Frontal cortex (tissue), 4 donors: ENCODE measurements around the gene C11orf65. TPM values are rescaled to one million over a fixed set of nuclear protein-coding genes. Genes with fewer than 3 reads are reported as not detected.
"Not testable (repeated sequence)": the region's sequence is repeated elsewhere in the genome, so short reads cannot be mapped to it uniquely, and the experiment has no call there.

Source experiments
- DNase-seq, 2 donors: peaks; one replicate each; pipeline ENCODE4 v3.0.0; 2012; ENCODE audit warnings: low spot score in 2 of 2
- FAIRE-seq: peaks from 2 replicates; lab custom pipeline; 2012; peaks lifted over from hg19 to GRCh38; lab: Jason Lieb, UNC
- total RNA-seq: library from RNA; depleted of rRNA; stranded (reverse); fragments of >200 nt; gene quantifications from one replicate; pipeline ENCODE4 v1.2.3, GENCODE V29; 2014
- donor health status: control.
- donor health status: control.
- donor health status: control.

C11orf65 gene
- total RNA-seq, 1 donor from 2014 or later, result 0.41 TPM

DNA sequence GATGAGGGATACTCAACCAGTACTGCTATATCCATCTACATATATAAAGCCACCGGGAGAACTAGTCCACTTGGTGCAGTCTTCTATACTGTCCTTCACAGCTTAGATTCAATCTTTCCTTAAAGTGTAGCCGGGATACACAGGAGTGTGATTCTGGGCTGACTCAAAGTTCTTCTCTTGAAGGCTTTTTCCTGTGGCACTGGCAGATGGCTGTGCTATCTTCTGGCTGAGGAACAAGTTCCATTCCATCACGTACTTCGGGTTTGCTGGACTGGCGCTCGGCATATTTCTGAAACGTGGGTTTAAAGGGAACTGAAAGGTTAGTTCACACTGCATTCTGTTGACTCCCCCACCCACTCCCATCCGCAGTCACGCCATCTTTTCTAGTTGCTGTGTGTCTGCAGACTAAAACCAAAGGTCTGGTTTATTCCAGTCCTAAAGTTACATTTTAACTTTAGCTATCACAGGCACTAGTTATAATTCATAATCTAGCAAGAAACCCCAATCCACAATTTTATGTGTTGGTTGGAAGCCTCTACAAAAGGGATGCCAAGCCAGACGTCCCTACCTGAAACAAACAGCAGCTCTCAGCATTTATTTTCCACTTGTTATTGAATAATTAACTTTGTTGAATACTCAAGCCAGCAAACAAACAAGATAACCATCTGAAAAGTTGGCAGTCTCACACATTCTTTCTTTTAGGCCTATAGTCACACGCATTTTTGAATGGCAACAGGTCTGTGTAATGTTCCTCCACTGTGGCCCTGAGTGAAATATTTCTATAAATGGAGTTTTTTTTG, 7.5 kb upstream of the C11orf65 start:
- no peak for DNase-seq
- no peak for FAIRE-seq

- FAIRE-seq, result no peak
- DNase-seq, result no peak
These were observed 5.4 kb upstream of the C11orf65 start for GRCh38 chr11:108472681-108473080.

GRCh38 chr11:108468478-108468864, 1.1 kb upstream of the C11orf65 start:
- FAIRE-seq (no peak), DNase-seq (no peak)

DNA sequence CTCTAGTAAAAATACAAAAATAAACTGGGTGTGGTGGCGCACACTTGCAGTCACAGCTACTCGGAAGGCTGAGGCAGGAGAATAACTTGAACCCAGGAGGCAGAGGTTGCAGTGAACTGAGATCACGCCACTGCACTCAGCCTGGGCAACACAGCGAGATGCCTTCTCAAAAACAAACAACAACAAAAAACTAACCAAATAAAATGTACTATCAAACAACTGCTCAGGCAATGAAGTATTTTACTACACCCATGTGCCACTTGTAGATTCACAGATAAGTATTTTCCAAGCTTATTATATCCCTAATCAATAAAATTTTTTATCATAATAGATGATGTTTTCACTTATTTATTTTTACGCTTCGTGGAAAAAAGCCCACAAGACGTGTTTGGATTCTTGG, 924 bp downstream of the C11orf65 start:
- FAIRE-seq, result no peak
- no peak for DNase-seq

- no peak for FAIRE-seq
- DNase-seq, result no peak
These were observed 14.0 kb downstream of the C11orf65 start for GRCh38 chr11:108453207-108453835.

DNA sequence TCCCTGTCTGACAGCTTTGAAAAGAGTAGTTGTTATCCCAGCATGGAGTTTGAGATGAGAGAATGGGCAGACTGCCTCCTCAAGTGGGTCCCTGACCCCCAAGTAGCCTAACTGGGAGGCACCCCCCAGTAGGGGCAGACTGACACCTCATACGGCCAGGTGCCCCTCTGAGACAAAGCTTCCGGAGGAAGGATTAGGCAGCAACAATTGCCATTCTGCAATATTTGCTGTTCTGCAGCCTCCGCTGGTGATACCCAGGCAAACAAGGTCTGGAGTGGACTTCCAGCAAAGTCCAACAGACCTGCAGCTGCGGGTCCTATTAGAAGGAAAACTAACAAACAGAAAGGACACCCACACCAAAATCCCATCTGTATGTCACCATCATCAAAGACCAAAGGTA, 25.9 kb downstream of the C11orf65 start:
- FAIRE-seq, DNase-seq: not testable (repeated sequence)

GRCh38 chr11:108436594-108436993, 30.7 kb downstream of the C11orf65 start:
- FAIRE-seq (no peak), DNase-seq (no peak)

GRCh38 chr11:108435066-108435465, 32.3 kb downstream of the C11orf65 start:
- DNase-seq (no peak), FAIRE-seq (no peak)

GRCh38 chr11:108432783-108433182, 34.5 kb downstream of the C11orf65 start:
- FAIRE-seq (no peak), DNase-seq (no peak)

DNA sequence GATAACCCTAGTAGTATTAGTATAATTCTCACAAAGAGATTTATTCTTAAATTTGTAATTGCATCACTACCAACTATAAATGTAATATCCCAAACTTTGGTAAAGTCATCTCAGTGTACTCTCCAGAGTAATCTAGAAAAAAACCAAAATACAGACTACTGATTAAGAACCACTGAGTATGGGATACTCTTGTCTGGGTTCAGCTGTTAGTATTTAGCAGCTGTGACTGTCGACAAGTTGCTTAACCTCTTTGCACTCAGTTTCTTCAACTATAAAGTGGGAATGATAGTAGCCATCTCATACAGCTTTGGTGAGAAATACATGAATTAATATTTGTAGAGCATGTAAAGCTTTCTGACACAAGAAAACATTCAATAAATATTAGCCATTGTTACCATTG, 35.3 kb downstream of the C11orf65 start:
- FAIRE-seq (no peak), DNase-seq (no peak)

DNA sequence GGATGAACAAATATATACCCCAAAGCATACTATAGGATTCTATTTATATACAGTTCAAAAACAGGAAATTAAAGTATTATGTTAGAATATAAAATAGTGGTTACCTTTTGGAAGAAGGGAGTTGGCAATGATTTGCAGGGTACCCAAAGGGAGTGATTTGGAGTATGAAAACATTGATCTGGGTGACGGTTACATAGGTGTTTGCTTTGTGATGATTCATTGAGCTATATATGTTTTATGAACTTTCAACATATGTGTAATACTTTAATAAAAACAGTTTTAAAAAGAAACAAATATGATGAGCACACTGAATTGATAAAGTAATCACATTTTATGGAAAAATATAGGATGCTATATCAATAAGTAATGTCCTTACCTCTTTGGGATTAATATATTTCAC, 36.0 kb downstream of the C11orf65 start:
- no peak for FAIRE-seq
- DNase-seq, result no peak

GRCh38 chr11:108417551-108417950, 49.8 kb downstream of the C11orf65 start:
- DNase-seq, FAIRE-seq: not testable (repeated sequence)

DNA sequence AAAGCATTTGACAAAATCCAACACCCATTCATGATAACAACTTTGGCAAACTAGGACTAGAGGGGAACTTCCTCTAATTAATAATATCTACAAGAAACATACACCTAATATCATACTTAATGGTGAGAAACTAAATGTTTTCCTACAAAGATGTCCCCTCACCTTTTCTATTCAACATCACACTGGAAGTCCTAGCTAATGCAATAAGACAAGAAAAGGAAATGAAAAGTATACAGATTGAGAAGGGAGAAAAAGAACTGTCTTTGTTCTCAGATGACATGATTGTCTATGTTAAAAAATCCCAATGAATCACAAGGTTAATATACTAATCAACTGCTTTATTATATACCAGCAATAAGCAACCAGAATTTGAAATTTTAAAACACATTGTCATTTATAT, 52.4 kb downstream of the C11orf65 start:
- DNase-seq (no peak), FAIRE-seq (no peak)

DNA sequence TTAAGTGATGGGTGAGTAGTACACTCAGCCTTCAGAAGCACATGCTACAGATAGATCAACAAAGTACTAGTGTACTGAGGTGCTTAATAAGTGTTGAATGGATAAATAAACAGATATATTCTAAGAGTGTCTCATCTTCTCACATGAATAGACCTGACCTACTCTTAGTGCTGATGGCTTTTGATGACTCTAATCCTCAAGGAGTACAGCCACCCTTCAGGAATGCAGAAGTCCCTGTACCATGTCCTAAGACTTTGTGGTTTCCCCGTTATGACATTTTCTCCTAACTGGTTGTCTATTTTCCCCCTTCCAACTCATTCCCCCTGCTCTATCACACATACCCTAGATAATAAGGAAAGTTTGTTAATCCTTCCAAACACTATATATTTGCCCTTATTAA, 61.6 kb downstream of the C11orf65 start:
- FAIRE-seq, result no peak
- DNase-seq, result no peak

GRCh38 chr11:108403052-108403451, 64.3 kb downstream of the C11orf65 start:
- no peak for DNase-seq
- FAIRE-seq, result no peak

- DNase-seq, result no peak
- no peak for FAIRE-seq
These were observed 65.1 kb downstream of the C11orf65 start for GRCh38 chr11:108402241-108402640.

GRCh38 chr11:108398439-108398838, 68.9 kb downstream of the C11orf65 start:
- FAIRE-seq (no peak), DNase-seq (no peak)

GRCh38 chr11:108396672-108397071, 70.7 kb downstream of the C11orf65 start:
- not testable (repeated sequence) for FAIRE-seq, DNase-seq

DNA sequence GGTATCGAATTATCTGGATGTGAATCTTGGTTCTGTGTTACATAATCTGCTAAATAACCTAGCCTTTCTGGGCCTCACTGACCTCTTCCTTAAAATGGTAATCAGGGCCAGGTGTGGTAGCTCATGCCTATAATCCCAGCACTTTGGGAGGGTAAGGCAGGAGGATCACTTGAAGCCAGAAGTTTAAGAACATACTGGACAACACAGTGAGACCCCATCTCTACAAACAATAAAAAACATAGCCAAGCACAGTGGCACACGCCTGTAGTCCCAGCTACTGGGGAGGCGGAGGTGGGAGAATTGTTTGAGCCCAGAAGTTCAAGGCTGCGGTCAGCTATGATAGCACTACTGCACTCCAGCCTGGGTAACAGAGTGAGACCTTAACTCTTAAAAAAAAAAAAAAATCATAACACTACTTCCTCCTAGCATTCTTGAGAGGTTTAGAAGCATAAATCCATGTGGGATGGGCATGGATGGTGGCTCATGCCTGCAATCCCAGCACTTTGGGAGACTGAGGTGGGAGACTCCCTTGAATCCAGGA, 72.5 kb downstream of the C11orf65 start:
- no peak for FAIRE-seq
- DNase-seq, result no peak

- DNase-seq, result no peak
These were observed 74.3 kb downstream of the C11orf65 start for GRCh38 chr11:108393046-108393445.

GRCh38 chr11:108392353-108392752, 75.0 kb downstream of the C11orf65 start:
- no peak for DNase-seq
- no peak for FAIRE-seq

More at GRCh38 chr11:108393046-108393445, 74.3 kb downstream of the C11orf65 start:
- no peak for FAIRE-seq
